ENCODE measurements around the gene OLIG1.

DNA sequence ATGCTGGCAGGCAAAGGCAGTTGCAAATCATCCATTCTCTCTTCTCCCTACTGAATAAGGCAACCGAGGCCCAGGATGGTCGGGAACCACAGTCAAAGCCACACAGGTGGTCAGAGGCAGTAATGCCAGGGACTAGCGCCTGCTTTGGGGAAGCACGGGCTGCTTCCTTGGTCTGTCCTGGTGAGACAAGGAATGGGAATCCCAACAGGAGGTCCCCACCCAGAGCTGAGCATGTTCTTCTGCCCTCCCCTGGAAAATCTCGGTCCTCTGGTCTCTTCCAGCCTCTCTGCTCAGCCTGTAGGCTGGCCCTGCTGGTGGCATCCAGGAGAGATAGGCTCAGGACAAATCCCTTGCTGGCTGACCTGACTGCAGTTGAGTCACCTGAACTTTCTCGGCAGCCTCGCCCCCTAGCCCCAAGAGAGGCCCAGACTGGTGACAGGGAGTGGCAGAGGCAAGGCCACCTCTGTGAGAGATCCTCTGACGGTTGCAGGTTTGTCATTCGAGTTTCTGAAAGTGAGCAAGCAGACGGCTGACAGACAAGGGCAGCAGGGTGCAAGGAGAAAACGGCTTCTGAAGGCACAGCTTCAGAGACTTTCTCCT lies 5.8 kb downstream of the OLIG1 start:
- no peak for TF ChIP-seq GATA2 (IDR thresholded peaks at IDR 0.05; ENCODE audit: low read depth, low read length)
- TF ChIP-seq GATA3 (IDR thresholded peaks at IDR 0.05; ENCODE audit: low read depth, low read length): no peak

Data from SH-SY5Y (cell line).